GM12892 (cell line): ENCODE measurements around the gene C22orf15.
A peak's percentile ranks its signal among the peaks of the same experiment; 100 is the strongest.

ENCODE experiments used
- DNase-seq: peaks from one replicate; pipeline ENCODE4 v3.0.0; 2011; ENCODE audit not compliant: insufficient read length
- FAIRE-seq: peaks from 2 replicates; lab custom pipeline; 2011; peaks lifted over from hg19 to GRCh38; lab: Jason Lieb, UNC
- POLR2A ChIP-seq: IDR thresholded peaks from 2 replicates; pipeline ENCODE4 v1.6.1; 2011; ENCODE audit warnings: low read depth, low read length, control low read depth
- POLR2AphosphoS5 ChIP-seq: IDR thresholded peaks from 2 replicates; pipeline ENCODE4 v1.6.1; 2011; ENCODE audit warnings: low read depth, low read length, control low read depth
- TAF1 ChIP-seq: IDR thresholded peaks from 2 replicates; pipeline ENCODE4 v1.6.1; 2011; ENCODE audit warnings: low read depth, mild to moderate bottlenecking, control low read depth, low read length, borderline replicate concordance

C22orf15 gene

GRCh38 chr22:23767303-23767672 is 4.5 kb downstream of the C22orf15 start:
- no peak for FAIRE-seq
- no peak for DNase-seq
- TF ChIP-seq POLR2AphosphoS5 (no peak), POLR2A (no peak), TAF1 (no peak)

- DNase-seq = peak; percentile 82
- TF ChIP-seq TAF1 (peak; percentile 72), POLR2AphosphoS5 (peak; percentile 72), POLR2A (peak; percentile 80)
Measured at GRCh38 chr22:23767673-23768548, 5.1 kb downstream of the C22orf15 start, which contains the start of gene CHCHD10. CHCHD10 (minus strand) TSS chr22:23767972; CDS start chr22:23767874, 98 bp downstream.

GRCh38 chr22:23769321-23769965 is 6.7 kb downstream of the C22orf15 start:
- DNase-seq (no peak), FAIRE-seq (no peak)
- no peak for TF ChIP-seq POLR2A
- no peak for TF ChIP-seq TAF1
- no peak for TF ChIP-seq POLR2AphosphoS5

More at GRCh38 chr22:23767673-23768548, 5.1 kb downstream of the C22orf15 start, which contains the start of gene CHCHD10:
- FAIRE-seq = peak; percentile 81

GRCh38 chr22:23772315-23772648 is 9.5 kb downstream of the C22orf15 start:
- FAIRE-seq (no peak), DNase-seq (no peak)
- TF ChIP-seq POLR2AphosphoS5 (no peak), POLR2A (no peak), TAF1 (no peak)

- FAIRE-seq = peak; percentile 78
- TF ChIP-seq TAF1 (no peak), POLR2AphosphoS5 (no peak), POLR2A (no peak)
- DNase-seq = peak; percentile 72
Measured at GRCh38 chr22:23772649-23773473, 10.1 kb downstream of the C22orf15 start, which contains the start of gene MMP11. MMP11 (plus strand) TSS chr22:23772849; CDS start chr22:23772871, 22 bp downstream.

- no peak for DNase-seq
- no peak for FAIRE-seq
- TF ChIP-seq TAF1 (no peak), POLR2AphosphoS5 (no peak), POLR2A (no peak)
Measured at GRCh38 chr22:23773483-23774113, 10.8 kb downstream of the C22orf15 start.

- no peak for DNase-seq
- no peak for FAIRE-seq
- TF ChIP-seq POLR2A = no peak
- no peak for TF ChIP-seq POLR2AphosphoS5
- no peak for TF ChIP-seq TAF1
Measured at GRCh38 chr22:23774114-23774921, 11.5 kb downstream of the C22orf15 start.

GRCh38 chr22:23774922-23775436 is 12.2 kb downstream of the C22orf15 start:
- no peak for FAIRE-seq
- TF ChIP-seq POLR2AphosphoS5 (no peak), POLR2A (no peak), TAF1 (no peak)

GRCh38 chr22:23775779-23776375 is 13.1 kb downstream of the C22orf15 start:
- DNase-seq (no peak), FAIRE-seq (no peak)
- TF ChIP-seq POLR2AphosphoS5 (no peak), TAF1 (no peak), POLR2A (no peak)

More at GRCh38 chr22:23774922-23775436, 12.2 kb downstream of the C22orf15 start:
- DNase-seq = no peak

- DNase-seq (no peak), FAIRE-seq (no peak)
Measured at GRCh38 chr22:23777776-23778576, 15.2 kb downstream of the C22orf15 start.

More at GRCh38 chr22:23777776-23778576, 15.2 kb downstream of the C22orf15 start:
- no peak for TF ChIP-seq POLR2A
- no peak for TF ChIP-seq TAF1
- no peak for TF ChIP-seq POLR2AphosphoS5
